ENCODE measurements around the gene COASY.

DNA sequence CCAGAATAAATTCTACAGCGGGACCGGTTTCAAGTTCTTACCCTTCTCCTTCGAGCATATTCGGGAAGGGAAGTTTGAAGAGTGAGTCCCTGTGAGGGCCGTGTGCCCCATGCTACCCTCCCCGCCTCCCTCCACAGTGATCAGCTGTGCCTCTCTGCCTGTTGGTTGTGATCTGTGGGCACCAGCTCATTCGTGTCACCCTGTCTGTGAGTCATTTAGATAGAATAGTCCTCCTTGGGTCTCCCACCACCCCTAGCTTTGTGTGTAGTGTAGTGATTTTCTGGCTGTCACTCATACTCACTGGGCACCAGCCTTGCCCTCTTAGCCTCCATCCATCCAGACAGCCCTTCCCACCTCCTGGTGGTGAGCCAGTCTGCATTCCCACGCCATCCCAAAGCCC is 40.9 kb upstream of the COASY start:
- TF ChIP-seq POLR2A (IDR thresholded peaks at IDR 0.05), result no peak
- TF ChIP-seq, protein P1, sequence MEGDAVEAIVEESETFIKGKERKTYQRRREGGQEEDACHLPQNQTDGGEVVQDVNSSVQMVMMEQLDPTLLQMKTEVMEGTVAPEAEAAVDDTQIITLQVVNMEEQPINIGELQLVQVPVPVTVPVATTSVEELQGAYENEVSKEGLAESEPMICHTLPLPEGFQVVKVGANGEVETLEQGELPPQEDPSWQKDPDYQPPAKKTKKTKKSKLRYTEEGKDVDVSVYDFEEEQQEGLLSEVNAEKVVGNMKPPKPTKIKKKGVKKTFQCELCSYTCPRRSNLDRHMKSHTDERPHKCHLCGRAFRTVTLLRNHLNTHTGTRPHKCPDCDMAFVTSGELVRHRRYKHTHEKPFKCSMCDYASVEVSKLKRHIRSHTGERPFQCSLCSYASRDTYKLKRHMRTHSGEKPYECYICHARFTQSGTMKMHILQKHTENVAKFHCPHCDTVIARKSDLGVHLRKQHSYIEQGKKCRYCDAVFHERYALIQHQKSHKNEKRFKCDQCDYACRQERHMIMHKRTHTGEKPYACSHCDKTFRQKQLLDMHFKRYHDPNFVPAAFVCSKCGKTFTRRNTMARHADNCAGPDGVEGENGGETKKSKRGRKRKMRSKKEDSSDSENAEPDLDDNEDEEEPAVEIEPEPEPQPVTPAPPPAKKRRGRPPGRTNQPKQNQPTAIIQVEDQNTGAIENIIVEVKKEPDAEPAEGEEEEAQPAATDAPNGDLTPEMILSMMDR (IDR thresholded peaks at IDR 0.05), result no peak
